ENCODE measurements around the gene CHCHD3. TPM values are rescaled to one million over a fixed set of nuclear protein-coding genes. Genes with fewer than 3 reads are reported as not detected.

The CHCHD3 gene
- total RNA-seq, 1 experiment from 2014 or later = 102 TPM

DNA sequence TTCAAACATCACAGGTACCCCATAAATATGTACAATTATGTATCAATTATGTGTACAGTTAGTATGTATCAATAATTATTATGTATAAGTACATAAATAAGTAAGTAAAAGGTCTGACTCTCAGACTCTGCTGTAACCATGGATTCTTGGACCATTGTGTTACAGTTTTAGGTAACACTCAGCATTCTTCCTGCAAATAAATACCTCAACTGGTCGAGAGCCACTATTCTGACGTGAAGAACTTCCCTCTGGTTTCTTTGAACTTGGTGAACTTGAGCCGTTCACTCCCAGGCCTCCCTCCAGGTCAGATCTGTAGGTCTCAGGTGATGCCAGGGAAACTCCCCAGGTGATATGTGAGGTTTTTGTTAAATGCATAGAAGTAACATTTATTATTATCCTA, 313.8 kb downstream of the CHCHD3 start:
- ChIA-PET POLR2A (no interaction called here), CTCF (no interaction called here)
- no peak for DNase-seq
- Histone ChIP-seq H3K4me3 (ENCODE audit: low read depth, low read length) (no peak overlapping the region), H3K27me3 (replicated peaks; ENCODE audit: control insufficient read depth, insufficient read depth, low read length) (no peaks in the 10 kb centered on the region), H3K4me1 (no peaks in the 10 kb centered on the region), H3K36me3 (ENCODE audit: control insufficient read depth, insufficient read depth, low read length) (no peaks in the 10 kb centered on the region), H3K9me3 (no peaks in the 10 kb centered on the region)
- Mint-ChIP-seq H3K4me1 (ENCODE audit: low read depth, unreplicated experiment) (no peaks in the 10 kb centered on the region), H3K9me3 (ENCODE audit: unreplicated experiment) (peaks cover 13% of the 10 kb centered on the region), H3K36me3 (ENCODE audit: insufficient read depth, unreplicated experiment) (no peaks in the 10 kb centered on the region), H3K27me3 (ENCODE audit: insufficient read depth, unreplicated experiment) (no peaks in the 10 kb centered on the region), H3K4me3 (ENCODE audit: unreplicated experiment) (no peak overlapping the region), H3K27ac (ENCODE audit: unreplicated experiment) (no peak overlapping the region)
- TF ChIP-seq, protein P1, sequence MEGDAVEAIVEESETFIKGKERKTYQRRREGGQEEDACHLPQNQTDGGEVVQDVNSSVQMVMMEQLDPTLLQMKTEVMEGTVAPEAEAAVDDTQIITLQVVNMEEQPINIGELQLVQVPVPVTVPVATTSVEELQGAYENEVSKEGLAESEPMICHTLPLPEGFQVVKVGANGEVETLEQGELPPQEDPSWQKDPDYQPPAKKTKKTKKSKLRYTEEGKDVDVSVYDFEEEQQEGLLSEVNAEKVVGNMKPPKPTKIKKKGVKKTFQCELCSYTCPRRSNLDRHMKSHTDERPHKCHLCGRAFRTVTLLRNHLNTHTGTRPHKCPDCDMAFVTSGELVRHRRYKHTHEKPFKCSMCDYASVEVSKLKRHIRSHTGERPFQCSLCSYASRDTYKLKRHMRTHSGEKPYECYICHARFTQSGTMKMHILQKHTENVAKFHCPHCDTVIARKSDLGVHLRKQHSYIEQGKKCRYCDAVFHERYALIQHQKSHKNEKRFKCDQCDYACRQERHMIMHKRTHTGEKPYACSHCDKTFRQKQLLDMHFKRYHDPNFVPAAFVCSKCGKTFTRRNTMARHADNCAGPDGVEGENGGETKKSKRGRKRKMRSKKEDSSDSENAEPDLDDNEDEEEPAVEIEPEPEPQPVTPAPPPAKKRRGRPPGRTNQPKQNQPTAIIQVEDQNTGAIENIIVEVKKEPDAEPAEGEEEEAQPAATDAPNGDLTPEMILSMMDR (IDR thresholded peaks at IDR 0.05; ENCODE audit: insufficient read depth in 1 of 2, low read depth in 1 of 2, low read length in 1 of 2, severe bottlenecking in 1 of 2, unreplicated experiment in 1 of 2) = no peak
- no TSS peak for BruUV-seq (replicated peaks)
- intact Hi-C loops (cut with micrococcal nuclease; ENCODE audit: unreplicated experiment) = no loop called here

DNA sequence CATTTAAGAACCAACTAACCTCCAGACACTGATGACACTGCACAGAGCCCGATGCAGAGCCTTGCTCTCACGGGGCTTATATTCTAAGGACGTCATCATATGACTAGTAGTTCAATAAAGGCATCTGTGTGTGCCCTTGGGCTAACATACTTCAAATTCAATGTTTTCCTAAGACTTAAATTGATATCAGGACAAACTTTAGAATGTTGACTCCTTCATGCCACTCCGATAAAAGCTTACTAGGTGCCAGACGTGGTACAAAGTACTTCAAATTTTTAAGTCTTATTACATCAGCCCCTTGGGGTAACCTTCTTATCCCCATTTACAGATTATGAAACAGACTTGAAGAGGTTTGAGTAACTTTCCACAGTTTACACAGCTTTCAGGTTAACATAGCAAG, 314.5 kb downstream of the CHCHD3 start:
- Mint-ChIP-seq H3K27me3 (ENCODE audit: insufficient read depth, unreplicated experiment) (no peaks in the 10 kb centered on the region), H3K9me3 (ENCODE audit: unreplicated experiment) (peaks cover 13% of the 10 kb centered on the region), H3K4me1 (ENCODE audit: low read depth, unreplicated experiment) (no peaks in the 10 kb centered on the region), H3K27ac (ENCODE audit: unreplicated experiment) (no peak overlapping the region), H3K4me3 (ENCODE audit: unreplicated experiment) (no peak overlapping the region), H3K36me3 (ENCODE audit: insufficient read depth, unreplicated experiment) (no peaks in the 10 kb centered on the region)
- ChIA-PET POLR2A (no interaction called here), CTCF (interaction anchor here (0.7 kb wide), 1 partner anchor 65 kb away, joined by 3 read pairs; no protein-coding TSS in a partner anchor)
- no peaks in the 10 kb centered on the region for H3K36me3 ChIP-seq (ENCODE audit: control insufficient read depth, insufficient read depth, low read length)
- TF ChIP-seq, protein P1 (IDR thresholded peaks at IDR 0.05; ENCODE audit: insufficient read depth in 1 of 2, low read depth in 1 of 2, low read length in 1 of 2, severe bottlenecking in 1 of 2, unreplicated experiment in 1 of 2) = no peak
- BruUV-seq (replicated peaks) = no TSS peak
- no peak for DNase-seq
- H3K4me1 ChIP-seq = no peaks in the 10 kb centered on the region
- no peak overlapping the region for H3K4me3 ChIP-seq (ENCODE audit: low read depth, low read length)
- intact Hi-C loops (cut with micrococcal nuclease; ENCODE audit: unreplicated experiment) = no loop called here
- H3K27me3 ChIP-seq (replicated peaks; ENCODE audit: control insufficient read depth, insufficient read depth, low read length) = no peaks in the 10 kb centered on the region
- no peaks in the 10 kb centered on the region for H3K9me3 ChIP-seq

DNA sequence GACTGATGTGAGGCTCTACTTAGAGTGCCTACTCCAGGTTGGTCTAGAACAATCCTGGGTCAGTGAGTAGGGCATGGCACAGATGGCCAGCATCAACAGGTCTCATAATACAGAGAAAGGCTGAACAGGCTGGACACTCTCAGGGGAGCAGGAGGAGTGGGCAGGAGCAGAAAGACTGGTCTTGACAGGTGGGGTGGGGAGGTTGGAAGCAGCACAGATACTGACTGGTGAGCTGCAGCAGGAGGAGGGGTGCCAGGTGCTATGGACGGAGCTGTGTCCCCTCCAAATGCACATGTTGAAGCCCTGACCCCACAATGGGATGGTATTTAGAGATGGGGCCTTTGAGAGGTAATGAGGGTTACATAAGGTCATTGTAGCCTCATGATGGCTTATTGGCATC, 315.2 kb downstream of the CHCHD3 start:
- no peaks in the 10 kb centered on the region for H3K36me3 ChIP-seq (ENCODE audit: control insufficient read depth, insufficient read depth, low read length)
- no peaks in the 10 kb centered on the region for H3K4me1 ChIP-seq
- intact Hi-C loops (cut with micrococcal nuclease; ENCODE audit: unreplicated experiment) = no loop called here
- no peaks in the 10 kb centered on the region for H3K36me3 Mint-ChIP-seq (ENCODE audit: insufficient read depth, unreplicated experiment)
- no peaks in the 10 kb centered on the region for H3K4me1 Mint-ChIP-seq (ENCODE audit: low read depth, unreplicated experiment)
- TF ChIP-seq, protein P1 (IDR thresholded peaks at IDR 0.05; ENCODE audit: insufficient read depth in 1 of 2, low read depth in 1 of 2, low read length in 1 of 2, severe bottlenecking in 1 of 2, unreplicated experiment in 1 of 2) = no peak
- no peak overlapping the region for H3K4me3 ChIP-seq (ENCODE audit: low read depth, low read length)
- CTCF ChIA-PET = no interaction called here
- H3K27ac Mint-ChIP-seq (ENCODE audit: unreplicated experiment) = no peak overlapping the region
- no peaks in the 10 kb centered on the region for H3K27me3 ChIP-seq (replicated peaks; ENCODE audit: control insufficient read depth, insufficient read depth, low read length)
- POLR2A ChIA-PET = no interaction called here
- no peak overlapping the region for H3K4me3 Mint-ChIP-seq (ENCODE audit: unreplicated experiment)
- peaks cover 13% of the 10 kb centered on the region for H3K9me3 Mint-ChIP-seq (ENCODE audit: unreplicated experiment)
- BruUV-seq (replicated peaks) = no TSS peak
- no peak for DNase-seq
- no peaks in the 10 kb centered on the region for H3K27me3 Mint-ChIP-seq (ENCODE audit: insufficient read depth, unreplicated experiment)
- H3K9me3 ChIP-seq = no peaks in the 10 kb centered on the region
